ENCODE data around the gene PPARG. TPM values are rescaled to one million over a fixed set of nuclear protein-coding genes. Genes with fewer than 3 reads are reported as not detected.

PPARG gene
- total and polyA plus RNA-seq, 4 donors: 8.3 to 41.4 (median 26.2) TPM

DNA sequence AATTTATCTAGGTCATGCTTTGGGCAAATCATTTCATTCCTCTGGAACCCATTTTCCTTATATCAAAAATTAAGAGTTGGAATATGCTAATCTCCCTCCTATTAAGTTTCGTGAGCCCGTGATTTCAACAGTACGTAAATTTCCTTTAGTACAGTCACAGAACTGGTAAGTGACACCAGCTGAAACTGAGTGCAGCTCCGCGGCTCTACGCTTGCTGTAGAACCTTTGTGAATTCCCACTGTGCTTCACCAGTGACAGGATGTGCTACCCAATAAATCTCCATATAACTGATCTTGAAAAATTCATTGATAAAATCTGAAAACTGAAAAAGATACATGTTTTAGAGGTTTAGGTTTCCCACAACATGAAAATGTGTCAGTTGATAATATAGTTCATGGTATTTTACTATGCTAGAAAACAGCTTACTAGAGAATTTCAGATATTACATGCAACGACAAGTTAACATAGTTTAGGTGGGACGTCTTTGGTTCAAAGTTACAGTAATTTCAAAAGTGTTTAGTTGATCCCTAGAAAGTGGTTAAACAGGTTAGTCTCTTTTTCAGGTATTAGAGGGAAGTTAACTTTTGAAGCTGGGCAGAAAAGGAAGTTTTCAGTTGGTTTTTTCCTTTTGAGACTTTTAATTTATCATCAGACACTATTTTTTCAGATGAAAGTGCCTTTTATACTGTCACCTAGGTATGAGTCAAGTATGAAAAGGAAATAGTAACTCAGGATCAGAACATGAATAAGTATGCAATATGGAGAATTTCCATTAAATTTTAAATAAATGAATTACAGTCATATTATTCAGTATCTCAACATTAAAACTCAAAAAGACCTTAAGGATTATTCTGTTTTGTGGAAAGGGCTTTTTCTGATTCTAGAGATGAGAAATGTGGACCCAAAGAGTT is 57.0 kb downstream of the PPARG start:
- H3K4me3 ChIP-seq: no peak overlapping the region
- H3K27me3 ChIP-seq (ENCODE audit: control insufficient read depth in 3 of 3, insufficient read depth in 3 of 3, low read length in 2 of 3): no peaks in the 10 kb centered on the region
- ATAC-seq (ENCODE audit: insufficient read depth, low FRiP score): no peak
- H3K27ac ChIP-seq (ENCODE audit: low read depth in 1 of 2, low read length in 1 of 2): no peak overlapping the region
- DNase-seq: no peak
- TF ChIP-seq, protein P1, sequence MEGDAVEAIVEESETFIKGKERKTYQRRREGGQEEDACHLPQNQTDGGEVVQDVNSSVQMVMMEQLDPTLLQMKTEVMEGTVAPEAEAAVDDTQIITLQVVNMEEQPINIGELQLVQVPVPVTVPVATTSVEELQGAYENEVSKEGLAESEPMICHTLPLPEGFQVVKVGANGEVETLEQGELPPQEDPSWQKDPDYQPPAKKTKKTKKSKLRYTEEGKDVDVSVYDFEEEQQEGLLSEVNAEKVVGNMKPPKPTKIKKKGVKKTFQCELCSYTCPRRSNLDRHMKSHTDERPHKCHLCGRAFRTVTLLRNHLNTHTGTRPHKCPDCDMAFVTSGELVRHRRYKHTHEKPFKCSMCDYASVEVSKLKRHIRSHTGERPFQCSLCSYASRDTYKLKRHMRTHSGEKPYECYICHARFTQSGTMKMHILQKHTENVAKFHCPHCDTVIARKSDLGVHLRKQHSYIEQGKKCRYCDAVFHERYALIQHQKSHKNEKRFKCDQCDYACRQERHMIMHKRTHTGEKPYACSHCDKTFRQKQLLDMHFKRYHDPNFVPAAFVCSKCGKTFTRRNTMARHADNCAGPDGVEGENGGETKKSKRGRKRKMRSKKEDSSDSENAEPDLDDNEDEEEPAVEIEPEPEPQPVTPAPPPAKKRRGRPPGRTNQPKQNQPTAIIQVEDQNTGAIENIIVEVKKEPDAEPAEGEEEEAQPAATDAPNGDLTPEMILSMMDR (IDR thresholded peaks at IDR 0.05; ENCODE audit: control extremely low read depth, extremely low read depth): no peak
- no peaks in the 10 kb centered on the region for H3K36me3 ChIP-seq (ENCODE audit: control insufficient read depth in 4 of 4, insufficient read depth in 4 of 4, low read length in 4 of 4)
- H3K4me1 ChIP-seq (ENCODE audit: control insufficient read depth in 5 of 5, insufficient read depth in 5 of 5, low read length in 5 of 5): peaks cover 0 to 22% (median 0%) of the 10 kb centered on the region in 5 donors
- H3K9me3 ChIP-seq (ENCODE audit: control insufficient read depth in 4 of 4, insufficient read depth in 3 of 4, low read length in 3 of 4): no peaks in the 10 kb centered on the region
- H3K9ac ChIP-seq (ENCODE audit: insufficient read depth in 1 of 2, low read length in 2 of 2): no peak overlapping the region
- 85 to 91% methylated on average over 8 of the region's 8 CpGs for WGBS, 2 donors

DNA sequence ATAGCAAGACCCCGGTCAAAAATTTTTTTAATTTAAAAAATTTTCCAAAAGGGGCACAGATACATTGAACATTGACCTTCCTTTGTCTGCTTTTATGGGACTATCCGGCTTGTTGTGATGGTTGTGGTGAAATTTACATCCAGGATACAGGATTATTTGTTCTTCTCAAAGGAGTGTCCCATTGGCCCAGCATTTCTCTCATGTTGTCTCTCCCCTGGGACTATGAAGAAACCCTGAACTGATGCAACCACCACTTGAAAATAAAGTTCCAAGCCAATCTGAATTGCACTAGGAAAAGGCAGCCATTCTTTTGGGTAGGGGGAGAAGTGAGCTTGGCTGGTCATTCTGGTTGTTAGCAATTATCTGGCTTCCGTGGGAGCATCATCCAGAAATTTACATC is 58.4 kb downstream of the PPARG start:
- Histone ChIP-seq H3K27me3 (ENCODE audit: control insufficient read depth in 3 of 3, insufficient read depth in 3 of 3, low read length in 2 of 3) (no peaks in the 10 kb centered on the region), H3K36me3 (ENCODE audit: control insufficient read depth in 4 of 4, insufficient read depth in 4 of 4, low read length in 4 of 4) (no peaks in the 10 kb centered on the region), H3K27ac (ENCODE audit: low read depth in 1 of 2, low read length in 1 of 2) (no peak overlapping the region), H3K4me3 (no peak overlapping the region), H3K9ac (ENCODE audit: insufficient read depth in 1 of 2, low read length in 2 of 2) (no peak overlapping the region), H3K4me1 (ENCODE audit: control insufficient read depth in 5 of 5, insufficient read depth in 5 of 5, low read length in 5 of 5) (peaks cover 0 to 29% (median 6%) of the 10 kb centered on the region in 5 donors), H3K9me3 (ENCODE audit: control insufficient read depth in 4 of 4, insufficient read depth in 3 of 4, low read length in 3 of 4) (no peaks in the 10 kb centered on the region)
- no peak for ATAC-seq (ENCODE audit: insufficient read depth, low FRiP score)
- 94 to 98% methylated on average over 3 of the region's 3 CpGs for WGBS, 2 donors
- DNase-seq: no peak
- TF ChIP-seq, protein P1 (IDR thresholded peaks at IDR 0.05; ENCODE audit: control extremely low read depth, extremely low read depth): no peak

DNA sequence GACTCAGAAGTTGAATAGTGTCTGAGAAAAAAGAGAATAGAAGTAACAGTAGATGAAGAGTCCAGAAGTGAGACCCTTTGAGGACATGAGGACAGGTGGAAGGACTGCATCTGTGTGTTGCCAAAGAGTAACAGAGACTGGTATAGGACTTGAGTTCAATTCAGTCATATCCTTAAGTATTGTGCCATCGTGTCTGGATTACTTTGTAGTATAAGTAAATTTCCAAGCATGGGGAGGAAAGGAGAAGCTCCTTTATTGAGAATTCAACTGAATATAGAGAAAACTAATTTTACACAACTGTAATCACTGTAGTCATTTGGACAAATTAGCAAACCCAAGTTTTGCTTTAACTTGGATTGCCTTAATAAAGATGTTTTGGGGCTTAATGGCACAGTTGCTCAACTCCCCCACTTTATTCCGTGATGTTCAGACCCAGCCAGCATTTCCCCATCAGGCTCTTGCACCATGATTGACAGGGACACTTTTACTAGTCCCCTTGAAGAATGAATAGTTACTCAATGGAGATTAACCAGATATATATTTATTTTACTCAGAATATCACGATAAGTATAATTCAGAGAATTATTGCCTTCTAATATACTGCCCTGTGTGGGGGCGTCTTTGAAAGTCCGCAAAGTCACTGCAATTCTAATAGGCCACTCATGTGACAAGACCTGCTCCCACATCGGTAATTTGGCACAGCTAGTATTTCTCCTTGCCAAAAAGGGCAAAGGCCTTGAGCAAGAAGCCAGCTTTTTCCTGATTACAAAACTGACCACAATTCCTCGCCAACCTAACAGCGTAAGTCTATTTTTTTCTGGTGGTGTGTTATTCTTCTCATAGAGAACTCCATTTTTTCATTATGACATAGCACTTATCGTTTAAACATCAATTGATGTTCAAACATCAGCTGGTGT is 61.3 kb downstream of the PPARG start:
- Histone ChIP-seq H3K9ac (ENCODE audit: insufficient read depth in 1 of 2, low read length in 2 of 2) (no peak overlapping the region), H3K27me3 (ENCODE audit: control insufficient read depth in 3 of 3, insufficient read depth in 3 of 3, low read length in 2 of 3) (no peaks in the 10 kb centered on the region), H3K4me1 (ENCODE audit: control insufficient read depth in 5 of 5, insufficient read depth in 5 of 5, low read length in 5 of 5) (peaks cover 2 to 17% (median 6%) of the 10 kb centered on the region in 5 donors), H3K4me3 (no peak overlapping the region), H3K9me3 (ENCODE audit: control insufficient read depth in 4 of 4, insufficient read depth in 3 of 4, low read length in 3 of 4) (no peaks in the 10 kb centered on the region), H3K27ac (ENCODE audit: low read depth in 1 of 2, low read length in 1 of 2) (peak overlapping the region in 1 of 2 donors; percentile 59), H3K36me3 (ENCODE audit: control insufficient read depth in 4 of 4, insufficient read depth in 4 of 4, low read length in 4 of 4) (no peaks in the 10 kb centered on the region)
- TF ChIP-seq, protein P1 (IDR thresholded peaks at IDR 0.05; ENCODE audit: control extremely low read depth, extremely low read depth): no peak
- WGBS, 2 donors: 16 to 23% methylated on average over 9 of the region's 9 CpGs
- DNase-seq (peak; percentile 26 to 72 (median 62)), ATAC-seq (ENCODE audit: insufficient read depth, low FRiP score) (peak; percentile 24)

Data from lung (tissue), 12 donors.